Measurements from ENCODE around the gene MTFR1L. TPM values are rescaled to one million over a fixed set of nuclear protein-coding genes. Genes with fewer than 3 reads are reported as not detected.

The MTFR1L gene
- total RNA-seq, 1 donor from 2014 or later = 46.3 TPM

- no peak for TF ChIP-seq CTCF (IDR thresholded peaks at IDR 0.05; ENCODE audit: insufficient read depth, low read length, poor library complexity, severe bottlenecking)
- Histone ChIP-seq H3K4me3 (ENCODE audit: low read depth, low read length) (peak overlapping the region; percentile 43), H3K27me3 (ENCODE audit: control insufficient read depth, insufficient read depth, low read length) (no peaks in the 10 kb centered on the region), H3K36me3 (ENCODE audit: control insufficient read depth, insufficient read depth, low read length) (no peaks in the 10 kb centered on the region)
- DNase-seq (ENCODE audit: low read depth) = no peak
Observed at GRCh38 chr1:25874209-25874608, 54.5 kb downstream of the MTFR1L start.

GRCh38 chr1:25874635-25875153 lies 54.9 kb downstream of the MTFR1L start:
- Histone ChIP-seq H3K36me3 (ENCODE audit: control insufficient read depth, insufficient read depth, low read length) (no peaks in the 10 kb centered on the region), H3K4me3 (ENCODE audit: low read depth, low read length) (peak overlapping the region; percentile 43), H3K27me3 (ENCODE audit: control insufficient read depth, insufficient read depth, low read length) (no peaks in the 10 kb centered on the region)
- DNase-seq (ENCODE audit: low read depth) = no peak
- TF ChIP-seq CTCF (IDR thresholded peaks at IDR 0.05; ENCODE audit: insufficient read depth, low read length, poor library complexity, severe bottlenecking) = no peak

- TF ChIP-seq CTCF (IDR thresholded peaks at IDR 0.05; ENCODE audit: insufficient read depth, low read length, poor library complexity, severe bottlenecking) = no peak
- no peak for DNase-seq (ENCODE audit: low read depth)
- no peaks in the 10 kb centered on the region for H3K27me3 ChIP-seq (ENCODE audit: control insufficient read depth, insufficient read depth, low read length)
- H3K4me3 ChIP-seq (ENCODE audit: low read depth, low read length) = peak within 1 kb of the TSS; percentile 43
- H3K36me3 ChIP-seq (ENCODE audit: control insufficient read depth, insufficient read depth, low read length) = no peaks in the 10 kb centered on the region
Observed at GRCh38 chr1:25875154-25875855, 55.6 kb downstream of the MTFR1L start, which contains the start of gene PAQR7. PAQR7 (minus strand) TSS chr1:25875708; CDS start chr1:25863839, 11,869 bp downstream.

- no peak for DNase-seq (ENCODE audit: low read depth)
- Histone ChIP-seq H3K4me3 (ENCODE audit: low read depth, low read length) (peak overlapping the region; percentile 43), H3K36me3 (ENCODE audit: control insufficient read depth, insufficient read depth, low read length) (no peaks in the 10 kb centered on the region), H3K27me3 (ENCODE audit: control insufficient read depth, insufficient read depth, low read length) (no peaks in the 10 kb centered on the region)
- no peak for TF ChIP-seq CTCF (IDR thresholded peaks at IDR 0.05; ENCODE audit: insufficient read depth, low read length, poor library complexity, severe bottlenecking)
Observed at GRCh38 chr1:25875856-25876692, 56.3 kb downstream of the MTFR1L start.

- H3K4me3 ChIP-seq (ENCODE audit: low read depth, low read length) = no peak overlapping the region
- no peaks in the 10 kb centered on the region for H3K36me3 ChIP-seq (ENCODE audit: control insufficient read depth, insufficient read depth, low read length)
- TF ChIP-seq CTCF (IDR thresholded peaks at IDR 0.05; ENCODE audit: insufficient read depth, low read length, poor library complexity, severe bottlenecking) = no peak
- no peak for DNase-seq (ENCODE audit: low read depth)
- no peaks in the 10 kb centered on the region for H3K27me3 ChIP-seq (ENCODE audit: control insufficient read depth, insufficient read depth, low read length)
Observed at GRCh38 chr1:25876693-25877077, 56.9 kb downstream of the MTFR1L start.

All from kidney epithelial cell (primary cell).